GM15510 (cell line): Measurements from ENCODE around the gene HES1.

Source experiments
- POLR2A ChIP-seq: IDR thresholded peaks from 3 replicates; pipeline ENCODE4 v1.6.1; 2011; ENCODE audit warnings: borderline replicate concordance; ENCODE audit not compliant: insufficient read length; ENCODE audit errors: extremely low read depth

HES1 gene

GRCh38 chr3:194135806-194136518 is at the start of gene HES1:
Gene HES1, plus strand, starts transcription at chr3:194136148. Its CDS starts 233 bp downstream, at chr3:194136381.
- TF ChIP-seq POLR2A = peak; percentile 56

GRCh38 chr3:194086388-194087075 is 49.4 kb upstream of the HES1 start:
- no peak for TF ChIP-seq POLR2A

- no peak for TF ChIP-seq POLR2A
These were observed 48.7 kb upstream of the HES1 start for GRCh38 chr3:194087280-194087679.

GRCh38 chr3:194087995-194088855 is 47.7 kb upstream of the HES1 start:
- no peak for TF ChIP-seq POLR2A

GRCh38 chr3:194089357-194090177 is 46.4 kb upstream of the HES1 start:
- TF ChIP-seq POLR2A = no peak

- TF ChIP-seq POLR2A = no peak
These were observed 45.2 kb upstream of the HES1 start for GRCh38 chr3:194090716-194091115.

GRCh38 chr3:194091141-194091540 is 44.8 kb upstream of the HES1 start:
- TF ChIP-seq POLR2A = no peak

GRCh38 chr3:194092881-194093301 is 43.1 kb upstream of the HES1 start:
- no peak for TF ChIP-seq POLR2A

GRCh38 chr3:194093842-194094241 is 42.1 kb upstream of the HES1 start:
- no peak for TF ChIP-seq POLR2A

GRCh38 chr3:194095464-194095863 is 40.5 kb upstream of the HES1 start:
- no peak for TF ChIP-seq POLR2A

GRCh38 chr3:194095902-194096301 is 40.0 kb upstream of the HES1 start:
- TF ChIP-seq POLR2A = no peak

- no peak for TF ChIP-seq POLR2A
These were observed 38.6 kb upstream of the HES1 start for GRCh38 chr3:194097141-194097882.

- no peak for TF ChIP-seq POLR2A
These were observed 37.7 kb upstream of the HES1 start for GRCh38 chr3:194098081-194098842.
